Astrocyte (in vitro differentiated cells and primary cell): ENCODE results near the gene ADORA2A. TPM values are rescaled to one million over a fixed set of nuclear protein-coding genes. Genes with fewer than 3 reads are reported as not detected.

ENCODE experiments used
- DNase-seq: peaks from one replicate; pipeline ENCODE4 v3.0.0-alpha.2; 2010; ENCODE audit warnings: low read depth
- FAIRE-seq: peaks from 2 replicates; lab custom pipeline; 2011; peaks lifted over from hg19 to GRCh38; lab: Jason Lieb, UNC
- H2AFZ ChIP-seq: 2 replicates; pipeline ENCODE4 v1.6.0; 2012; ENCODE audit warnings: low read depth, low read length, inconsistent platforms
- H3K27ac ChIP-seq: 2 replicates; pipeline ENCODE4 v1.5.1; 2011; ENCODE audit warnings: low read depth, low read length, inconsistent platforms
- H3K27me3 ChIP-seq: 2 replicates; pipeline ENCODE4 v1.6.0; 2011; ENCODE audit warnings: low read length, inconsistent platforms; ENCODE audit not compliant: insufficient read depth
- H3K36me3 ChIP-seq: 2 replicates; pipeline ENCODE4 v1.5.1; 2011; ENCODE audit warnings: low read length, inconsistent platforms; ENCODE audit not compliant: insufficient read depth
- H3K4me1 ChIP-seq: 2 replicates; pipeline ENCODE4 v1.5.1; 2011; ENCODE audit warnings: low read length, inconsistent platforms; ENCODE audit not compliant: insufficient read depth
- H3K4me2 ChIP-seq: 2 replicates; pipeline ENCODE4 v1.6.0; 2012; ENCODE audit warnings: low read length, inconsistent platforms
- H3K4me3 ChIP-seq: 2 replicates; pipeline ENCODE4 v1.5.1; 2011; ENCODE audit warnings: low read depth, mild to moderate bottlenecking, low read length, inconsistent platforms; ENCODE audit not compliant: insufficient read depth
- H3K79me2 ChIP-seq: 2 replicates; pipeline ENCODE4 v1.6.0; 2012; ENCODE audit warnings: mild to moderate bottlenecking, low read length, inconsistent platforms; ENCODE audit not compliant: insufficient read depth
- H3K9ac ChIP-seq: 2 replicates; pipeline ENCODE4 v1.6.0; 2012; ENCODE audit warnings: mild to moderate bottlenecking, low read length, inconsistent platforms
- H3K9me3 ChIP-seq: 2 replicates; pipeline ENCODE4 v1.5.1; 2012; ENCODE audit warnings: low read depth, mild to moderate bottlenecking, low read length, inconsistent platforms; ENCODE audit not compliant: insufficient read depth
- H4K20me1 ChIP-seq: 2 replicates; pipeline ENCODE4 v1.6.0; 2012; ENCODE audit warnings: low read length, inconsistent platforms; ENCODE audit not compliant: insufficient read depth
- H3K27ac Mint-ChIP-seq: one replicate; pipeline ENCODE4 v1.8.0; 2021; ENCODE audit warnings: mild to moderate bottlenecking, mixed read lengths; ENCODE audit not compliant: unreplicated experiment
- H3K27me3 Mint-ChIP-seq: one replicate; pipeline ENCODE4 v1.8.0; 2021; ENCODE audit warnings: low read depth, mixed read lengths; ENCODE audit not compliant: unreplicated experiment
- H3K36me3 Mint-ChIP-seq: one replicate; pipeline ENCODE4 v1.8.0; 2021; ENCODE audit warnings: low read depth, mixed read lengths; ENCODE audit not compliant: unreplicated experiment
- H3K4me1 Mint-ChIP-seq: one replicate; pipeline ENCODE4 v1.8.0; 2021; ENCODE audit warnings: low read depth, mixed read lengths; ENCODE audit not compliant: unreplicated experiment
- H3K4me3 Mint-ChIP-seq: one replicate; pipeline ENCODE4 v1.8.0; 2021; ENCODE audit warnings: mild to moderate bottlenecking, moderate library complexity, mixed read lengths; ENCODE audit not compliant: unreplicated experiment
- H3K9me3 Mint-ChIP-seq: one replicate; pipeline ENCODE4 v1.8.0; 2021; ENCODE audit warnings: mild to moderate bottlenecking, mixed read lengths; ENCODE audit not compliant: unreplicated experiment
- EZH2 ChIP-seq: IDR thresholded peaks from 2 replicates; pipeline ENCODE4 v1.6.1; 2012; ENCODE audit warnings: mild to moderate bottlenecking, low read length, inconsistent platforms; ENCODE audit not compliant: insufficient read depth
- total RNA-seq: library from RNA; stranded (reverse); gene quantifications from 2 replicates; pipeline ENCODE4 v1.2.1, GENCODE V29; 2021
- TF ChIP-seq, protein P1 (sequence below): IDR thresholded peaks from 2 replicates; pipeline ENCODE4 v1.5.1; 2011; ENCODE audit warnings: low read depth, mild to moderate bottlenecking, inconsistent platforms, low read length, moderate library complexity; ENCODE audit not compliant: insufficient read depth

The ADORA2A gene
- total RNA-seq, 1 donor from 2014 or later: 3.9 TPM

- no peaks in the 10 kb centered on the region for H3K27me3 Mint-ChIP-seq
- H3K79me2 ChIP-seq: no peaks in the 10 kb centered on the region
- H3K9me3 ChIP-seq: no peaks in the 10 kb centered on the region
- TF ChIP-seq, protein P1, sequence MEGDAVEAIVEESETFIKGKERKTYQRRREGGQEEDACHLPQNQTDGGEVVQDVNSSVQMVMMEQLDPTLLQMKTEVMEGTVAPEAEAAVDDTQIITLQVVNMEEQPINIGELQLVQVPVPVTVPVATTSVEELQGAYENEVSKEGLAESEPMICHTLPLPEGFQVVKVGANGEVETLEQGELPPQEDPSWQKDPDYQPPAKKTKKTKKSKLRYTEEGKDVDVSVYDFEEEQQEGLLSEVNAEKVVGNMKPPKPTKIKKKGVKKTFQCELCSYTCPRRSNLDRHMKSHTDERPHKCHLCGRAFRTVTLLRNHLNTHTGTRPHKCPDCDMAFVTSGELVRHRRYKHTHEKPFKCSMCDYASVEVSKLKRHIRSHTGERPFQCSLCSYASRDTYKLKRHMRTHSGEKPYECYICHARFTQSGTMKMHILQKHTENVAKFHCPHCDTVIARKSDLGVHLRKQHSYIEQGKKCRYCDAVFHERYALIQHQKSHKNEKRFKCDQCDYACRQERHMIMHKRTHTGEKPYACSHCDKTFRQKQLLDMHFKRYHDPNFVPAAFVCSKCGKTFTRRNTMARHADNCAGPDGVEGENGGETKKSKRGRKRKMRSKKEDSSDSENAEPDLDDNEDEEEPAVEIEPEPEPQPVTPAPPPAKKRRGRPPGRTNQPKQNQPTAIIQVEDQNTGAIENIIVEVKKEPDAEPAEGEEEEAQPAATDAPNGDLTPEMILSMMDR: no peak
- no peak for TF ChIP-seq EZH2
- FAIRE-seq (no peak), DNase-seq (no peak)
- peaks cover 7% of the 10 kb centered on the region for H3K4me1 Mint-ChIP-seq
- H3K9me3 Mint-ChIP-seq: no peaks in the 10 kb centered on the region
- H3K4me1 ChIP-seq: peaks cover 6% of the 10 kb centered on the region
- no peak overlapping the region for H3K4me2 ChIP-seq
- H3K4me3 Mint-ChIP-seq: no peak overlapping the region
- H3K27me3 ChIP-seq: no peaks in the 10 kb centered on the region
- H3K4me3 ChIP-seq: no peak overlapping the region
- H3K9ac ChIP-seq: no peak overlapping the region
- H4K20me1 ChIP-seq: peaks cover 21% of the 10 kb centered on the region
- peaks cover 7% of the 10 kb centered on the region for H3K36me3 ChIP-seq
- H3K27ac Mint-ChIP-seq: no peak overlapping the region
- no peak overlapping the region for H3K27ac ChIP-seq
- no peak overlapping the region for H2AFZ ChIP-seq
- H3K36me3 Mint-ChIP-seq: peaks cover 12% of the 10 kb centered on the region
Measured at GRCh38 chr22:24413736-24414385, 13.5 kb upstream of the ADORA2A start.

GRCh38 chr22:24414523-24414922, 12.9 kb upstream of the ADORA2A start:
- no peak overlapping the region for H3K27ac Mint-ChIP-seq
- Histone ChIP-seq H3K4me3 (no peak overlapping the region), H3K36me3 (peaks cover 7% of the 10 kb centered on the region), H3K9me3 (no peaks in the 10 kb centered on the region), H3K9ac (no peak overlapping the region), H3K27me3 (no peaks in the 10 kb centered on the region), H3K79me2 (no peaks in the 10 kb centered on the region), H3K27ac (no peak overlapping the region), H4K20me1 (peaks cover 17% of the 10 kb centered on the region), H2AFZ (no peak overlapping the region), H3K4me1 (peaks cover 6% of the 10 kb centered on the region), H3K4me2 (no peak overlapping the region)
- H3K4me1 Mint-ChIP-seq: peaks cover 5% of the 10 kb centered on the region
- TF ChIP-seq, protein P1: no peak
- TF ChIP-seq EZH2: no peak
- H3K27me3 Mint-ChIP-seq: no peaks in the 10 kb centered on the region
- no peaks in the 10 kb centered on the region for H3K9me3 Mint-ChIP-seq
- FAIRE-seq (no peak), DNase-seq (no peak)
- H3K4me3 Mint-ChIP-seq: no peak overlapping the region
- peaks cover 12% of the 10 kb centered on the region for H3K36me3 Mint-ChIP-seq
